Measurements from ENCODE around the gene GALNT6.

- no peak for TF ChIP-seq CTCF (IDR thresholded peaks at IDR 0.05)
- TF ChIP-seq POLR2A (IDR thresholded peaks at IDR 0.05) = no peak
Measured at GRCh38 chr12:51386351-51386750, 4.9 kb downstream of the GALNT6 start.

Data from testis (tissue), 2 donors.